HEK293 (cell line): ENCODE measurements around the gene ZNF223.

Source experiments
- BCL11A ChIP-seq: fragments of 450-650 bp; formaldehyde crosslinking; IDR thresholded peaks from 2 replicates; pipeline ENCODE4 v1.5.1; 2016; ENCODE audit warnings: low read depth, missing biosample characterization, missing genetic modification characterization
- CTCF ChIP-seq: fragments of 450-650 bp; formaldehyde crosslinking; IDR thresholded peaks from 2 replicates; pipeline ENCODE4 v1.5.1; 2016; ENCODE audit warnings: missing biosample characterization, missing genetic modification characterization
- HIC1 ChIP-seq: fragments of 450-650 bp; formaldehyde crosslinking; IDR thresholded peaks from 2 replicates; pipeline ENCODE4 v1.5.1; 2016; ENCODE audit warnings: missing biosample characterization, missing genetic modification characterization
- HOXA7 ChIP-seq: sonication (generic); formaldehyde crosslinking; IDR thresholded peaks from 2 replicates; pipeline ENCODE4 v1.8.1; 2022; ENCODE audit warnings: missing genetic modification reagents, borderline replicate concordance
- KLF10 ChIP-seq: fragments of 450-650 bp; IDR thresholded peaks from 2 replicates; pipeline ENCODE4 v1.5.1; 2018; ENCODE audit warnings: missing biosample characterization, mild to moderate bottlenecking, missing genetic modification characterization
- SCRT1 ChIP-seq: fragments of 450-650 bp; formaldehyde crosslinking; IDR thresholded peaks from 2 replicates; pipeline ENCODE4 v1.5.1; 2016; ENCODE audit warnings: missing biosample characterization, missing genetic modification characterization, borderline replicate concordance
- ZBTB26 ChIP-seq: fragments of 450-650 bp; formaldehyde crosslinking; optimal IDR thresholded peaks from 2 replicates; pipeline ENCODE3; 2016; ENCODE audit warnings: missing biosample characterization, mild to moderate bottlenecking, missing genetic modification characterization
- ZBTB48 ChIP-seq: fragments of 450-650 bp; formaldehyde crosslinking; IDR thresholded peaks from 2 replicates; pipeline ENCODE4 v1.5.1; 2016; ENCODE audit warnings: missing biosample characterization, missing genetic modification characterization
- ZBTB8A ChIP-seq: fragments of 450-650 bp; formaldehyde crosslinking; IDR thresholded peaks from 2 replicates; pipeline ENCODE4 v1.5.1; 2016; ENCODE audit warnings: missing biosample characterization, missing genetic modification characterization
- ZFHX2 ChIP-seq: fragments of 450-650 bp; formaldehyde crosslinking; conservative IDR thresholded peaks from 2 replicates; pipeline ENCODE4 v1.5.1; 2016; ENCODE audit warnings: missing biosample characterization, missing genetic modification characterization
- ZFP3 ChIP-seq: fragments of 450-650 bp; formaldehyde crosslinking; IDR thresholded peaks from 2 replicates; pipeline ENCODE4 v1.5.1; 2016; ENCODE audit warnings: low read depth, missing biosample characterization, missing genetic modification characterization
- ZIC2 ChIP-seq: fragments of 450-650 bp; formaldehyde crosslinking; IDR thresholded peaks from 2 replicates; pipeline ENCODE4 v1.5.1; 2016; ENCODE audit warnings: missing biosample characterization, missing genetic modification characterization
- ZNF140 ChIP-seq: fragments of 450-650 bp; formaldehyde crosslinking; IDR thresholded peaks from 2 replicates; pipeline ENCODE4 v1.5.1; 2016; ENCODE audit warnings: missing biosample characterization, missing genetic modification characterization
- ZNF155 ChIP-seq: fragments of 450-650 bp; formaldehyde crosslinking; IDR thresholded peaks from 2 replicates; pipeline ENCODE4 v1.5.1; 2016; ENCODE audit warnings: missing biosample characterization, missing genetic modification characterization
- ZNF169 ChIP-seq: fragments of 450-650 bp; formaldehyde crosslinking; IDR thresholded peaks from 2 replicates; pipeline ENCODE4 v1.5.1; 2016; ENCODE audit warnings: missing biosample characterization, missing genetic modification characterization
- ZNF292 ChIP-seq: fragments of 450-650 bp; formaldehyde crosslinking; IDR thresholded peaks from 2 replicates; pipeline ENCODE4 v1.5.1; 2016; ENCODE audit warnings: low read depth, missing biosample characterization, missing genetic modification characterization, borderline replicate concordance
- ZNF324 ChIP-seq: fragments of 450-650 bp; formaldehyde crosslinking; IDR thresholded peaks from 2 replicates; pipeline ENCODE4 v1.5.1; 2016; ENCODE audit warnings: missing biosample characterization, missing genetic modification characterization
- ZNF488 ChIP-seq: fragments of 450-650 bp; formaldehyde crosslinking; IDR thresholded peaks from 2 replicates; pipeline ENCODE4 v1.5.1; 2016; ENCODE audit warnings: missing biosample characterization, missing genetic modification characterization
- ZNF501 ChIP-seq: fragments of 450-650 bp; formaldehyde crosslinking; IDR thresholded peaks from 2 replicates; pipeline ENCODE4 v1.5.1; 2016; ENCODE audit warnings: missing biosample characterization, missing genetic modification characterization
- ZNF514 ChIP-seq: fragments of 450-650 bp; formaldehyde crosslinking; IDR thresholded peaks from 2 replicates; pipeline ENCODE4 v1.5.1; 2016; ENCODE audit warnings: missing biosample characterization, missing genetic modification characterization
- ZNF580 ChIP-seq: fragments of 450-650 bp; formaldehyde crosslinking; IDR thresholded peaks from 2 replicates; pipeline ENCODE4 v1.5.1; 2016; ENCODE audit warnings: missing biosample characterization, missing genetic modification characterization
- ZNF610 ChIP-seq: fragments of 450-650 bp; formaldehyde crosslinking; IDR thresholded peaks from 2 replicates; pipeline ENCODE4 v1.5.1; 2016; ENCODE audit warnings: missing biosample characterization, missing genetic modification characterization, borderline replicate concordance
- ZNF639 ChIP-seq: fragments of 450-650 bp; formaldehyde crosslinking; IDR thresholded peaks from 2 replicates; pipeline ENCODE4 v1.5.1; 2016; ENCODE audit warnings: missing biosample characterization, missing genetic modification characterization
- ZNF654 ChIP-seq: fragments of 450-650 bp; formaldehyde crosslinking; IDR thresholded peaks from 2 replicates; pipeline ENCODE4 v1.5.1; 2016; ENCODE audit warnings: low read depth, missing biosample characterization, missing genetic modification characterization
- ZNF664 ChIP-seq: fragments of 450-650 bp; formaldehyde crosslinking; IDR thresholded peaks from 2 replicates; pipeline ENCODE4 v1.5.1; 2016; ENCODE audit warnings: missing biosample characterization, missing genetic modification characterization
- ZNF677 ChIP-seq: fragments of 450-650 bp; IDR thresholded peaks from 2 replicates; pipeline ENCODE4 v1.5.0; 2018; ENCODE audit warnings: missing biosample characterization, mild to moderate bottlenecking, missing genetic modification characterization, moderate library complexity
- ZNF692 ChIP-seq: fragments of 450-650 bp; formaldehyde crosslinking; IDR thresholded peaks from 2 replicates; pipeline ENCODE4 v1.5.1; 2016; ENCODE audit warnings: missing biosample characterization, missing genetic modification characterization
- ZNF704 ChIP-seq: fragments of 450-650 bp; formaldehyde crosslinking; IDR thresholded peaks from 2 replicates; pipeline ENCODE4 v1.5.1; 2016; ENCODE audit warnings: missing biosample characterization, missing genetic modification characterization
- ZNF707 ChIP-seq: fragments of 450-650 bp; formaldehyde crosslinking; IDR thresholded peaks from 2 replicates; pipeline ENCODE4 v1.5.1; 2016; ENCODE audit warnings: missing biosample characterization, missing genetic modification characterization

ZNF223 gene

GRCh38 chr19:44093931-44094765 is 42.3 kb downstream of the ZNF223 start, which contains the start of gene ZNF224 (continued):
- TF ChIP-seq ZNF580 = peak; percentile 44
- peak; percentile 70; the same call in 1 of the 2 replicates for TF ChIP-seq ZNF610
- TF ChIP-seq ZNF639 (tag by site-specific recombination) = peak; percentile 18; the same call in 1 of the 2 replicates
- peak; percentile 25 for TF ChIP-seq ZNF324 (tag by site-specific recombination)
- TF ChIP-seq CTCF (tag by site-specific recombination) = no peak; the same call in 1 of the 2 replicates
- no peak for TF ChIP-seq ZNF292 (tag by site-specific recombination)
- TF ChIP-seq ZBTB26 = peak; percentile 76
- no peak for TF ChIP-seq ZNF169 (tag by site-specific recombination)
- TF ChIP-seq HIC1 (tag by site-specific recombination) = no peak
- peak; percentile 90 for TF ChIP-seq ZFHX2 (tag by site-specific recombination)
- peak; percentile 51; the same call in 1 of the 2 replicates for TF ChIP-seq ZBTB8A (tag by site-specific recombination)
- TF ChIP-seq ZNF692 (tag by site-specific recombination) = peak; percentile 43
- TF ChIP-seq HOXA7 (CRISPR knock-in tag) = no peak
- TF ChIP-seq ZNF654 (tag by site-specific recombination) = no peak
- no peak for TF ChIP-seq ZNF155 (tag by site-specific recombination)
- peak; percentile 13; the same call in 1 of the 2 replicates for TF ChIP-seq KLF10 (tag by site-specific recombination)
- no peak for TF ChIP-seq ZNF488 (tag by site-specific recombination)
- no peak for TF ChIP-seq ZNF704 (tag by site-specific recombination)
- TF ChIP-seq ZNF514 (tag by site-specific recombination) = no peak
- TF ChIP-seq SCRT1 (tag by site-specific recombination) = no peak
- TF ChIP-seq BCL11A (tag by site-specific recombination) = no peak
- TF ChIP-seq ZBTB48 (tag by site-specific recombination) = peak; percentile 98
- TF ChIP-seq ZNF140 (tag by site-specific recombination) = peak; percentile 77
- TF ChIP-seq ZFP3 (tag by site-specific recombination) = no peak
- TF ChIP-seq ZIC2 (tag by site-specific recombination) = no peak
- peak; percentile 20; the same call in 1 of the 2 replicates for TF ChIP-seq ZNF664 (tag by site-specific recombination)
- TF ChIP-seq ZNF501 = peak; percentile 83
- TF ChIP-seq ZNF677 (tag by site-specific recombination) = no peak
- TF ChIP-seq ZNF707 (tag by site-specific recombination) = no peak
